ENCODE results near the gene SIVA1.
"Not testable (repeated sequence)": the region's sequence is repeated elsewhere in the genome, so short reads cannot be mapped to it uniquely, and the experiment has no call there.

Gene SIVA1

DNA sequence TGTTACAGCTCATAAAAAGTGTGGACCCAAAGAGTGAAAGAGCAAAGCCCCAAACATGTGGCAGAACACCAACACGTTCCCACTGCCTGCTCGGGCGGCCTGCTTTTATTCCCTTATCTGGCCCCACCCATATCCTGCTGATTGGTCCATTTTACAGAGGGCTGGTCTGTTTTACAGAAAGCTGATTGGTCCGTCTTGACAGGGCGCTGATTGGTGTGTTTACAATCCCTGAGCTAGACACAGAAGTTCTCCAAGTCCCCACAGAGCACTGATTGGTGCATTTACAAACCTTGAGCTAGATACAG, 2.2 kb upstream of the SIVA1 start:
- not testable (repeated sequence) for FAIRE-seq; DNase-seq (ENCODE audit: low spot score)

DNA sequence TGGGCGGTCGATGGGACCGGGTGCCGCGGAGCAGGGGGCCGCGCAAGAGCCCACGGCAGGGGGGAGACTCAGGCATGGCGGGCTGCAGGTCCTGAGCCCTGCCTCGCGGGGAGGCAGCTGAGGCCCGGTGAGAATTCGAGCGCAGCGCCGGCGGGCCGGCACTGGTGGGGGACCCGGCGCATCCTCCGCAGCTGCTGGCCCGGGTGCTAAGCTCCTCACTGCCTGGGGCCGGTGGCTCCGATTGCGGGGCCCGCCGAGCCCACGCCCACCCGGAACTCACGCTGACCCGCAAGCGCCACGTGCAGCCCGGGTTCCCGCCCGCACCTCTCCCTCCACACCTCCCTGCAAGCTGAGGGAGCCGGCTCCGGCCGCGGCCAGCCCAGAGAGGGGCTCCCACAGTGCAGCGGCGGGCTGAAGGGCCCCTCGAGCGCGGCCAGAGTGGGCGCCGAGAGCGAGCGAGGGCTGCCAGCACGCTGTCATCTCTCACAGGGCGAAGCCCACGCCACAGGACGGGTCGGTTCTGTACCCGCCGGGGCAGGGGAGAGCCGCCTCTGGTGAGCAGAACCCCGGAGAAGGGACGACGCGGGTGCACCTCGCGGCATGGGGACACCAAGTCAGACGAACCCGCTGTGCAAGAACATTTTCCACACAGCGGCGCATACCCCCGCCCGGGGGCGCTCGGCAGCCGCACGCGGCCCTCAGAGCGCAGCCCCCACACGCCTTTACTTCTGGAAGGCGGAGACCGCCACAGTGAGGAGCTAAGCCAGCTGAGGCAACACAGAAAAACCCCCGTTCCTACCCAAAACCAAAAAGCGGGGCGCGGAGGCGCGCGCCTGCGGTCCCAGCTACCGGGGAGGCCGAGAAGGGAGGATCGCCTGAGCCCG, 1.2 kb upstream of the SIVA1 start:
- FAIRE-seq (no peak), DNase-seq (ENCODE audit: low spot score) (no peak)

DNA sequence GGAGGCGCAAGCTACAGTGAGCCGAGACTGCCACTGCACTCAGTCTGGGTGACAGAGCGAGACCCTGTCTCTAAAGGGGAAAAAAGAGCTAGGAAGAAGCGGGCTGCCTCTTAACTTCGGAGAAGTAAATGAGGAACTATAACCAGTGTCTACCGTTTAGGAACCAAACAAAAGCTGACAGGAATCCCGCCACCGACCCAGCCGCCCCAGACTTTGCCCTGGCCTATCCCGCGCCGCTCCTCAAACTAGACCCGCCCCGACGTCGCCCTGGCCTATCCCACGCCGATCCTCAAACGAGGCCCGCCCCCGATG, 568 bp upstream of the SIVA1 start:
- FAIRE-seq, result no peak

DNA sequence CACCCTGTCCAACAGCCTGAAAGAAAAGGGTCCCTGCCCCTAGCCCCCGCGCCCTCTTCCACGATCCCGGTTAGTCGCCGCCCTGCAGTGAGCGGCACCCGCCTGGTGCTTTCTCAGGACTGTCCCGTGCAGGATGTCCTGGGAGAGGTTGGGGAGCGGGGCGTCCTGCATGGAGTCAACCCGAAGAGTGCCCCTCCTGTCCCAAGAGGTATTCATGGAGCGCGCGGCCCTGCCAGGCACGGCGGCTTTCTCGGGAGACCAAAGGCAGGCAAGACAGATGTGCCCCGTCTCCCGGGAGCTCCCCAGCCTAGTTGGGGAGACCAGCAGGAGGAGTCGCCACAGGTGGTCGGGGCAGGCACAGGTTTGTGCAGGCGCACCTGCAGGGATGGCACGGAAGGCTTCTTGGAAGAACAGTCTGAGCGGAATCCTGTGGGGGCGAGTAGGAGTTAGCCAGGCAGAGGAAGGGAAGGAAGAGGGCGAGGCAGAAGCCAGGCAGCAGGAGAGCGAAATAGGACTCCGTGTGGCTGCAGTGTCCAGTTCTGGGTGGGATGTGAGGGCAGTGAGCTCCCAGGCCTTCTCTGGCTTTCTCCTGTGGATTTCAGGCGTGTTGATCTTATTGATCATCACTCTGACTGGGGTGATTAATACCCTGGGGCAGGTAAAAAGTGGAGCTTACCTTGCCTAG, 723 bp downstream of the SIVA1 start:
- DNase-seq (ENCODE audit: low spot score) (no peak), FAIRE-seq (no peak)

More for the DNA sequence above, 568 bp upstream of the SIVA1 start:
- DNase-seq (ENCODE audit: low spot score), result no peak

DNA sequence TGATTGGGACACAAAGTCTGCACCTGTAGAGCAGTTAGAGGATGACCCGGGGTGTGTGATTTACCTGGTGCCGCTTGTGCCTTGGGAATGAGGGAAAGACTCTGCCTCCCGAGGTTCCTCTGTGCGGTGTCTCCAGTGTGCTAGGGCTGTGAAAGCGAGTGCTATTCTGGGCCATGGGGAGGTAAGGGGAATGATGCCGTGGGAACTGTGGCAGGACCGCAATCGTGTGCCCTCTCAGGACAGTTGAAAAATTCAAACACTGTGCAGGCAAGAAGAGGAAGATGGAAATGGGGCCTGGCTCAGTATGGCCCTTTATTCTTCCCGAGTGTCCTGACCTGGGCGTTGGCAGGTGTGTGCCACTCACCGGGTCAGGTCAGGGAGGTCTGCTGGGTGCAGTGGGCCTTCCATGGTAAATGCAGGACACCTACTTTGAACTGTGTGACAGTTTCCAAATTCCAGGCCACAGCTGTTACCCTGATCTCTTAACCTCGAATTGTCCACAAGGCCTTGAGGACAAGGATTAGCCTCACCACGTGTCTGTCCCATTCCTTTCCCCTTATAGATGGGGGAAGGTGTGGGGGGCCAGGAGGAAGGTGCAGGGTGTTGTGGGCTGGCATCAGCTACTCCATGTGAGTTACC, 1.4 kb downstream of the SIVA1 start:
- DNase-seq (ENCODE audit: low spot score) (no peak), FAIRE-seq (no peak)

DNA sequence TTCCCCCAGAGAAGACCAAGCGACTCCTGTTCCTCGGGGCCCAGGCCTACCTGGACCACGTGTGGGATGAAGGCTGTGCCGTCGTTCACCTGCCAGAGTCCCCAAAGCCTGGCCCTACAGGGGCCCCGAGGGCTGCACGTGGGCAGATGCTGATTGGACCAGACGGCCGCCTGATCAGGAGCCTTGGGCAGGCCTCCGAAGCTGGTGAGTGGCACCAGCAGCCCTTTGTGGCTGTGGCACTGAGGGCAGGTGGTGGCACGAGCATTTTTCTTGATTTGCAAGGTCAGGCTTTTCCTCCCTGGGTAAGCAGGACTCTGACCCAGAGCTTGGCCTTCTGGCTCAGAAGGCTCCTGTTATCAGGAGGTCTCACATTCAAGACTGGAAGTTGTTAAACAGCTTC, 2.7 kb downstream of the SIVA1 start:
- DNase-seq (ENCODE audit: low spot score) (no peak), FAIRE-seq (no peak)

DNA sequence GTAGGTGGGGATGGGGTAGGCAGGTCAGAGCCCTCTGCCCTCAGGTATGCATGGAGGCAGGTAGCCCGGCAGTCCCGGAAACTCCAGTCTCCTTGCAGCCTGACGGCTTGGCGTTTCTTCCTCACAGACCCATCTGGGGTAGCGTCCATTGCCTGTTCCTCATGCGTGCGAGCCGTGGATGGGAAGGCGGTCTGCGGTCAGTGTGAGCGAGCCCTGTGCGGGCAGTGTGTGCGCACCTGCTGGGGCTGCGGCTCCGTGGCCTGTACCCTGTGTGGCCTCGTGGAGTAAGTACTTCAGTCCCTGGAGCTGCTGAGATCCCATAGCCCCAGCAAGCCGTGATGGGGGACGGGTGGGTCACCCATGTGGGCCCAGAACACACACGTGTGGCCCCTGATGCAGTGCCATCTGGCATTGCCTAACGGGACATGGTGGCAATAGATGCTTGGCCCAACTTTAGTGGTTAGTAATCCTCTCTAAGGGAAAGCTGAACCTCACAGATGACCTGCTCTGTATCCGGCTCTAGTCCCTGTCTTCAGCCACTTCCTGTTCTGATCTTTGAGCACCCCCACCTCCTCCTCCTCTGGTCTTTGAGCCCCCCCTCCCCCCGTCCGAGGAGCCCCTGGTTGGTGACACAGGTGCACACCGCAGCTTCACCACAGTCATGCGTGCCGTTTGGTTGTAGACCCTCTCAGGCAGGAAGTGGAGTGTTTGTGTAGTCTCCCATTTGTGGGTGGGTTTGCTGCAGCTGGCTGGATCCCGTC, 3.7 kb downstream of the SIVA1 start:
- no peak for FAIRE-seq
- DNase-seq (ENCODE audit: low spot score), result no peak

DNA sequence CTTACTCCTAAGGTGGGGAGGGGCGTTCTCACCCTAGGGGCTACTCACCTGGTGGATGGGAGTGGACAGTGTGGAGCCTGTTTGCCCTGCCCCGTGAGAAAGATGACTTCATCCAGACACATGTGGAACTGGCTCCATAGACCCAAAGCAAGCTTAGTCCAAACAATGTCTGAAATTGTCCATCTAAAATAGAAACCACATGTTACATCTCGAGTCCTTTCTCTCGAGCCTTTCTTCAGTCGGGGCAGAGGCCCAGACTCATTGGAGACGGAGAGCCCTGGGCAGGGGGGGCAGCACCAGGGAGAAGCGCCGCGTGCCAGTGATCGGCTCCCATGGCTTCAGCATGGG, 4.3 kb downstream of the SIVA1 start:
- FAIRE-seq (no peak), DNase-seq (ENCODE audit: low spot score) (no peak)

DNA sequence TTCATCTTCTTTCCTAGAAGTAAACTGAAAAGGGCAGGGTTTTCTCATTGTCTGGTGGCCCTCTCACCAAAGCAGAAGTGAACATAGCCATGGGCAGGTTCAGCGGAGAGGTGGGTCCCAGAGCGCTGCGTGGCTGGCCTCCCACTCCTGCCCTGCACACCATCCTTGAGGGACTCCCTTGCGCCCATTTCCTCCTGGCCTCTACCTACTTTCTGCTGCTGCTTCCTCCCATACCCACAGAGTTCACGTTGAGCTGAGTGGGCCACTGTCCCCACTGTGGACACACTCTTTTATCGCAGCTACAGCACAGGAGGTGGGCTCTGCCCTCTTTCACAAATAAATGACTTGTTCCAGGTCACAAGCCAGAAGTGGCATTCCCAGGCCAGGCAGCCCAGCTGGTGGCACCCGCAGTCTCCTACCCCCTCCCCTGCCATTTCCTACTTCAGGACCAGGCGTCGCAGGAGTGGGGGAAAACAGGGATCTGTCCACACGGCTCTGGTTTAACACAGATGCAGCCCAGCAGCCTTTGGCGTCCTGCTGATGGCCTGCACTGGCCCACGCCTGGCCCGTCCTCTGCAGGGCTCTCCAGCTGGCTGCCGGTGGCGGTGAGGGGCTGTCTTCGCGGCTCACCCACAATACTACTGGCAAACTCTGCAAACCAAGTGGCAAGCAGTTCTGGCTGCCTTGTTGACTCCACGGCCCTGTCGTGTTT, 4.9 kb downstream of the SIVA1 start:
- no peak for FAIRE-seq

DNA sequence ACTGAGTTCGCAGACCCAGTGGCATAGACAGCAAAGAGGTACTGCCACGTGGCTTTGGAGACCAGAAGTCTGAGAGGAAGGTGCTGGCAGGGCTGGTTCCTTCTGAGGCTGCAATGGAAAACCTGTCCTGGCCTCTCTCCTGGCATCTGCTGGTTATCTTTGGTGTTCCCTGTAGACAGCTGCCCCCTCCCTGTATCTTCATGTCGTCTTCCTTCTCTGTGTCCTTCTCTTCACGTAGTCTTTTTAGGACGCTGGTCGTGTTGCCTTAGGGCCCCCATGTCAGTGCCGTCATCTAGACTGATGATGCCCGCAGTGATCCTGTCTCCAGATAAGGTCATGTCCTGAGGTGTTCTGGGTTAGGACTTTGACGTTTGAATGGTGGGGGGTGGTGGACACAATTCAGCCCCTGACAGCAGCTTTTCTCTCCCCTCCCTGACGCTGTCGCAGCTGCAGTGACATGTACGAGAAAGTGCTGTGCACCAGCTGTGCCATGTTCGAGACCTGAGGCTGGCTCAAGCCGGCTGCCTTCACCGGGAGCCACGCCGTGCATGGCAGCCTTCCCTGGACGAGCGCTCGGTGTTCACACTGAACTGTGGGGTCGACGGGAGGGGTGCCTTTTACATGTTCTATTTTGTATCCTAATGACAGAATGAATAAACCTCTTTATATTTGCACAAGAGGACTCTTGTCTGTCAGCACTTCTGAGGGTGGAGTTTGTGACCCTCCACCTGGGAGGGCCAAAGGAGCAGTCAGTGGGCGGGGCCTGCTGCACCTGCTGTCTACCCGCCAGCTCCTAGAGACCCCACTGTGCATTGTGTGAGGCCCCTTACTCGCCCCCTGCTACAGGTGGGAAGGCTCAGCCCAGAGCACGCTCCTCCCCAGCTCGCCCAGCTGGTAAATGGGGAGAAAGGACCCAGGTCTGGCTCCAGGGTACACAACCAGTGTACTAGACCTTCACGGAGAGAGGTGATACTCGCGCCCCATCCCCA, 6.3 kb downstream of the SIVA1 start:
- no peak for DNase-seq (ENCODE audit: low spot score)
- no peak for FAIRE-seq

More for the DNA sequence above, 4.9 kb downstream of the SIVA1 start:
- DNase-seq (ENCODE audit: low spot score), result no peak

DNA sequence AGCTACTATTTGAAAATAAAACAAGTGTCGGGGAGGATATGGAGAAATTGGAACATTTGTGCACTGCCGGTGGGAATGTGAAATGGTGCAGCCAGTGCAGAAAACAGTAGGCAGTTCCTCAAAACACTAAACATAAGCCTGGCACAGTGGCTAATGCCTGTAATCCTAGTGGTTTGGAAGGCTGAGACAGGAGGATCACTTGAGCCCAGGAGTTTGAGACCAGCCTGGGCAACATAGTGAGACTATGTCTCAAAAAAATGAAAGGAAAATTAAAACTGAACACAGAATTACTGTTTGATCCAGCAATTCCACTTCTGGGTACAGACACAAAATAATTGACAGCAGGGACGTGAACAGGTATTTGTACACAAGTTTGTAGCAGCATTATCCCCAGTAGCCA, 12.6 kb downstream of the SIVA1 start:
- DNase-seq (ENCODE audit: low spot score) (no peak), FAIRE-seq (no peak)

DNA sequence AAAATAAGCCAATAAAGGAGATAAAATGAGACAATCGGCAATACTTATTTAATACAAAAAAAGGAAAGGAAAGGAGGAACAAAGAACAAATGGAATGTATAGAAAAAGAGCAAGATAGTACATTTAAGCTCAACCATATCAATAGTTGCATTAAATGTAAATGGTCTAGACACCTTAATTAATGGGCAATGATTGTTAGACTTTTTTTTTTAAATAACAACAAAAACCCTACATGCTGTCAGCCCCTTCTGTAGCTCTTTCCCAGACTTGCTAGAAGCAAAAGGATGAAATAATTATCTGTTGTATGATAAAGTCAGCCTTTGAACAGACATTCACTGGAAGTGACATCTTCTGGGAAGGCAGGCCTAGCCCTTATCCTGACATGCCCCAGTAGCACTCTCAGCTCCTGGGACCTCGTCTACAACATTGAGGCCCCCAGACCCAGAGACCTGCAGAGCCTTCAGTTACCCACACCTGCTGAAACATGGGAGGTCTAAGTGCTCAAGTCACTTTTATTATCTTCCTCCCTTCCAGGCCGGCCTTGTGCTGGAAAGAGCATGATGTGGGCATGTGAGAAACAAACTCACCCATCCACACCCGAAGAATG, 13.4 kb downstream of the SIVA1 start:
- DNase-seq (ENCODE audit: low spot score), result no peak

DNA sequence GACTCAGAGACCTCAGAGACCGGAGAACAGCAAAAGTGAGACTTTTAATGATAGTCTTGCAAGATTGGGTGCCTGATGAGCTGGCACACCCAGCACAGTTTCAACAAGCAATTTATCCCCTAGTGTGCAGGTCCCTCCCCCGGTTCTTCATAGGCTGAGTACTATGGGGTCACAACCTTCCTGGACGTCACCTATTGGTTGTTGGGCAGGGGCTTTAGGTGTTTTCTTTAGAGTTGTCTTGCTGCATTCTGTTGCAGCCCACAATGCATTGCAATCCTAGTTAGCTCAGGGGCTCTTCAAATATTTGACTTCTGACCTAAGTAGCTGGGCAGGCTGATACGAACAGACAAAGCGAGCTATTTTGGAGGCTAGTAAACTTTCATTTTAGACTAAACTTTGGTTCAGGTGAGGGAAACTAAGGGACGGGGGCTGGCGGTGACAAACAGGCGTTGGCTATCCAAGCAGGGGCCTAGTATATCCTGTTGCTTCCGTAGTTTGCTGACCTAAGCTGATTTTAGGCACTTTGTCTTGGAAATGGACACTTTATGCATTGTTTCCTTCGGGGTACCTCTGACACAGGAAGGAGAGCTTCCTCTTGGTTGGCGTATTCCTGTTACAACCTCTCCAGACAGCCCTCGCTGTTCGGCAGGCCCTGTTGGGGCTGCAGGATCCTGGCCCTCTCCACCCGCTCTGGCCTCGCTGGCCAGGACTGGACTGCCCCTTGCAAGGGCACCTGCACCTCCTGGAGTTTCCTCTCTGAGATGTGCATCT, 14.1 kb downstream of the SIVA1 start:
- no peak for DNase-seq (ENCODE audit: low spot score)
- no peak for FAIRE-seq

More for the DNA sequence above, 13.4 kb downstream of the SIVA1 start:
- FAIRE-seq, result no peak

DNA sequence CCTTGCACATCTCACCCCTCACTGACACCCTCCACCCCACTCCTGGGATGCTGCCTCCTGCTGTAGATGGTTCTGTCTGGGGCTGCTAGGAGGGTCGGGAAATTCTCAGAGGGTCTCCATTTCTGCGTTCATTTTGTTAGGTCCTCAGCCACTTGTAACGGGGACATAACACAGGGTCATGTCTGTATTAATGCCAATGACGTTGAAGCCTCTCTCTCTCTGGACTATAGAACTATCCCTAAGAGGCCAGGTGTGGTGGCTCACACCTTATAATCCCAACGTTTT, 14.6 kb downstream of the SIVA1 start:
- FAIRE-seq, result no peak

DNA sequence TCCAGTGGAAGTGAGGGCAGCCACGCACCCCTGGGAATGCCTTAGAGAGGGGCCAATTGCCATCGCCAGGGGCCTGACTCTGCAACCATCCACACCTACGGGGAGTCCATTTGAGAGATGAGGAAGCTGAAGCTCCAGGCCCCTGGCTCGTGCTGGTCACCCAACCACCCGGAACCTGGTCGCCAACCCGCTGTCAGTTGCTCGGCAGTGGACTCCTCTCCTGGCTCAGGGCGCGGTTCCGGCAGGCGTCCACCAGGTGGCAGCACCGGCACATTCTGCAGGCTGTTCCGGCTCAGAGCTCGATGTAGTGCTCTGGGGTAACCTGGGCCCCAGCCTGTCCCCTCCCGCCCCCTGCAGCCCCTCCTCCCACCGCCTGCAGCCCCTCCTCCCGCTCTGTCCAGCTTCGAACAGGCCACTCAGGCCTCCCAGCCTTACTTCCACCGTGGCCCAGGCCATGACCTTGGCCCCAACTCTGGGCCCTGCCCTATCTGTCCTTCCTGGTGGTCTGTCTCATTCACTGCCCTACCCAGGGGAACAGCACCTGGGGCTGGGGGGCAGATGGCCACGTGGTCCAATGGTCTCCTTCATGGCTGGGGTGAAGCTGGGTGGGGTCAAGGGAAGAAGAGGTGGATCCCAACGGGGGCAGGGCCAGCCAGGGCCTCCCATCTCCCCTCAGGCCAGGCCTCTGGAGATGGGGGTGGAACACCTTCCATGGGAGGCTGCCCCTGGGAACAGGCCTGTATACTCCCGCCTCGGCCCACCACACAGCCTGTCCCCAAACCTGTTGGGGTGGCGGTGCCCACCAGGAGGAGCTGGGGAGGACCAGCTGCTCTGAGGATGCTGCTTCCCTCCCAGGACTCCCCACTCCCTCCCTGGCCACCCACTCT, 15.7 kb downstream of the SIVA1 start:
- FAIRE-seq (no peak), DNase-seq (ENCODE audit: low spot score) (peak; percentile 49)

More for the DNA sequence above, 14.6 kb downstream of the SIVA1 start:
- no peak for DNase-seq (ENCODE audit: low spot score)

DNA sequence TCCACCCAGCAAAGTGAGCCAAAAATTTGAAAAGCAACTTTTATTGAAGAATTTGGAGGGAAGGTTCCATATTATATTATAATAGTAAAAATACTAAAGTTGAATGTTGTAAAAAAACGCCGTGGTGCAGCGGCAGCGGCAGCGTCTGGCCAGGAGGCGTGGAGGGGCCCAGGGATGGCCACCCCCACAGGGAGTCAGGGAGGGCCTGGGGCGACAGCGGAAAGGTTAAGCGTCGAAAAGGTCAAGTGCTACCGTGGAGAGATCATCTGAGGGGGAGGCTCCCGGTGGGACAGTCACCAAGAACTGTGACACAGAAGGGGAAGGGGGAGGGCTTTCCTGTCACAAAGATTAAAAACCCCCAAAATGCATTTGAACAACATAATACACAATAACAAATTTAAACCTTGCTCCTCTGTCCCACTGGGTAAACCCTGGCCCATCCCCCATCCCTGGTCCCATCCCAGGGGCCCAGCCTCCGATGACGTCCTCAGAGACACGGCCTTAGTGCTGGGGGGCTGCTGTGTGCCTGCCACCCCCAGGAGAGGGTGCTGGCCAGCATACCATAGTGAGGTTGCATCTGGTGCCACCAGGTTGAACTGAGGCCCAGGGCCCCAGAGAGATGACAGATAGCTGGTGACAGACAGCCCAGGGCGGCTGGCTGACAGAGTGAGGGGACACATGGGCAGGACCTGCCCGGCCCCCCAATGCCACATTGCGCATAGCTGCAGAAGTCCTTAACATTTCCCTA, 16.6 kb downstream of the SIVA1 start:
- FAIRE-seq (no peak), DNase-seq (ENCODE audit: low spot score) (no peak)

DNA sequence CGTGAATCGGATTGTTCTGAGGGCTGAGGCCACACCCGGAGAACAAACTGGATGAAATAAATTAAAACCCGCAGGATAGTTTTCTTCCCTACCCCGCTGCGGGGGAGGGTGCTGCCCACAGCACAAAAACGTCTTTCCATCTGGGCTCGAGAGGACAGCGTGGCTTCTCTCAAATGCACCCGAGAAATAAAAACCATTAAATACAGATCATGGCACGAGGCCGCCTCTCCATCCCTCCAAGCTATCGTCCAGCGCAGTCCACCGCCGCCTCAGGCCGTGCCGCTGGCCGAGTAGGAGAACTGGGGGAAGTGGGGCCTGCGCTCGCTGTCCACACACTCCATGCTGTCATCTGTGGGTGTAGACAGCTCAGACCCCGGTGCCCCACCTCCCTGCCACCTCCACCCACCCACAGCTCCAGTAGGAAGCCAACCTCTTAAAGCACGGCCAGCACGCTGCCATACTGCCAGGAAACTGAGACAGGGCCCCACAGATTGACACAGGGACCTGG, 17.2 kb downstream of the SIVA1 start:
- no peak for DNase-seq (ENCODE audit: low spot score)
- FAIRE-seq, result no peak
